K562 (cell line): ENCODE results near the gene BGLAP. TPM values are rescaled to one million over a fixed set of nuclear protein-coding genes. Genes with fewer than 3 reads are reported as not detected.

Experiments
- ADNP ChIP-seq: fragments of 200-800 bp; sonication (Bioruptor generic); IDR thresholded peaks from 2 replicates; pipeline ENCODE4 v1.6.1; 2016; ENCODE audit warnings: missing genetic modification characterization, missing compliant biosample characterization
- ATF1 ChIP-seq, 2 experiments: fragments of 450-650 bp in 1 of 2; IDR thresholded peaks; 2 replicates each; pipeline ENCODE4 v1.6.1; 2016; ENCODE audit warnings: missing compliant biosample characterization in 1 of 2, missing genetic modification characterization in 1 of 2
- ATF7 ChIP-seq: fragments of 450-650 bp; IDR thresholded peaks from 2 replicates; pipeline ENCODE4 v1.7.1; 2014; ENCODE audit warnings: mild to moderate bottlenecking, moderate library complexity
- BACH1 ChIP-seq: fragments of 200-800 bp; sonication (Bioruptor generic); IDR thresholded peaks from 2 replicates; pipeline ENCODE4 v1.6.1; 2016; ENCODE audit warnings: missing genetic modification characterization, missing compliant biosample characterization
- ETV5 ChIP-seq: sonication (generic); formaldehyde crosslinking; IDR thresholded peaks from 2 replicates; pipeline ENCODE4 v1.4.0; 2020; ENCODE audit warnings: low read depth, mild to moderate bottlenecking, missing genetic modification reagents
- FOXK1 ChIP-seq: sonication (generic); formaldehyde crosslinking; IDR thresholded peaks from 2 replicates; pipeline ENCODE4 v1.8.0; 2022; ENCODE audit warnings: missing genetic modification reagents, mild to moderate bottlenecking, borderline replicate concordance
- FOXK2 ChIP-seq, 2 experiments: fragments of 450-650 bp; IDR thresholded peaks in 1 of 2; conservative IDR thresholded peaks in 1 of 2; 2 replicates each; pipeline ENCODE4 v1.6.1; 2016; ENCODE audit warnings: low read depth in 2 of 2, mild to moderate bottlenecking in 1 of 2
- FOXO4 ChIP-seq: fragments of 450-650 bp; formaldehyde crosslinking; IDR thresholded peaks from 2 replicates; pipeline ENCODE4 v1.4.0; 2020; ENCODE audit warnings: mild to moderate bottlenecking, moderate library complexity
- MCM3 ChIP-seq: fragments of 450-650 bp; IDR thresholded peaks from 2 replicates; pipeline ENCODE4 v1.6.1; 2016
- MTF1 ChIP-seq: fragments of 250-450 bp; sonication (Bioruptor Pico); IDR thresholded peaks from 2 replicates; pipeline ENCODE4 v1.9.0; 2021; ENCODE audit warnings: moderate library complexity, mild to moderate bottlenecking, inconsistent platforms, borderline replicate concordance
- NCOA4 ChIP-seq: fragments of 450-650 bp; IDR thresholded peaks from 2 replicates; pipeline ENCODE4 v1.6.1; 2018; ENCODE audit warnings: mild to moderate bottlenecking; ENCODE audit not compliant: partially characterized antibody
- NEUROD1 ChIP-seq: fragments of 150-350 bp; IDR thresholded peaks from 2 replicates; pipeline ENCODE4 v1.6.1; 2014; ENCODE audit warnings: borderline replicate concordance, low read length, low read depth; ENCODE audit not compliant: partially characterized antibody
- RNF2 ChIP-seq: sonication (generic); IDR thresholded peaks from 2 replicates; pipeline ENCODE4 v1.6.1; 2016
- SOX6 ChIP-seq: fragments of 450-650 bp; IDR thresholded peaks from 2 replicates; pipeline ENCODE4 v1.6.1; 2014; ENCODE audit warnings: mild to moderate bottlenecking
- TCFL5 ChIP-seq: fragments of 250-450 bp; sonication (Bioruptor Pico); conservative IDR thresholded peaks from 2 replicates; pipeline ENCODE4 v1.6.1; 2021; ENCODE audit warnings: mild to moderate bottlenecking, moderate library complexity, matching md5 sums
- ZKSCAN8 ChIP-seq: fragments of 200-800 bp; sonication (Bioruptor generic); IDR thresholded peaks from 2 replicates; pipeline ENCODE4 v1.6.1; 2016; ENCODE audit warnings: missing genetic modification characterization, missing compliant biosample characterization
- ZNF217 ChIP-seq: sonication (generic); formaldehyde crosslinking; IDR thresholded peaks from 2 replicates; pipeline ENCODE4 v1.8.0; 2022; ENCODE audit warnings: mild to moderate bottlenecking, missing genetic modification reagents
- ZNF57 ChIP-seq: fragments of 450-650 bp; formaldehyde crosslinking; IDR thresholded peaks from 2 replicates; pipeline ENCODE4 v1.4.0; 2020; ENCODE audit warnings: mild to moderate bottlenecking, moderate library complexity
- polyA plus RNA-seq, 8 experiments: library from polyadenylated mRNA; depleted of rRNA in 4 of 8; stranded (reverse) in 5 of 8; unstranded in 3 of 8; fragments of >200 nt; fragmentation: Nextera tagmentation in 2 of 8; fragmentation: Illumina TruSeq in 1 of 8; extraction: Ambion mirVana in 2 of 8; extraction: Trizol in 1 of 8; gene quantifications; 2 replicates each; pipeline versions ENCODE4 v1.2.1 to v1.2.3, GENCODE V29; 2011 to 2014; ENCODE audit warnings: inconsistent platforms in 1 of 8, missing spikeins in 1 of 8
- total RNA-seq, 7 experiments: library from RNA; depleted of rRNA in 6 of 7; stranded (reverse); fragments of >200 nt in 6 of 7; fragmentation: Illumina TruSeq in 2 of 7; extraction: Trizol in 2 of 7; gene quantifications; 2 replicates each; pipeline versions ENCODE4 v1.2.1 to v1.2.3, GENCODE V29; 2011 to 2021; ENCODE audit warnings: low replicate concordance in 1 of 7
- TF ChIP-seq, protein P1 (sequence below), 2 experiments: fragments of 450-650 bp; conservative IDR thresholded peaks; 2 replicates each; pipeline ENCODE4 v1.6.1; 2017; ENCODE audit warnings: mild to moderate bottlenecking in 2 of 2, moderate library complexity in 2 of 2
- TF ChIP-seq, protein P2 (sequence below): fragments of 200-800 bp; sonication (Bioruptor generic); IDR thresholded peaks from 2 replicates; pipeline ENCODE4 v1.6.1; 2016; ENCODE audit warnings: missing genetic modification characterization, missing compliant biosample characterization

Gene BGLAP
- total and polyA plus RNA-seq, 9 of the 15 experiments (the other 6 are each of a cell fraction or from before 2014, with no cell fraction given), result 0.15 to 1.4 (median 0.28) TPM; not detected in 3

DNA sequence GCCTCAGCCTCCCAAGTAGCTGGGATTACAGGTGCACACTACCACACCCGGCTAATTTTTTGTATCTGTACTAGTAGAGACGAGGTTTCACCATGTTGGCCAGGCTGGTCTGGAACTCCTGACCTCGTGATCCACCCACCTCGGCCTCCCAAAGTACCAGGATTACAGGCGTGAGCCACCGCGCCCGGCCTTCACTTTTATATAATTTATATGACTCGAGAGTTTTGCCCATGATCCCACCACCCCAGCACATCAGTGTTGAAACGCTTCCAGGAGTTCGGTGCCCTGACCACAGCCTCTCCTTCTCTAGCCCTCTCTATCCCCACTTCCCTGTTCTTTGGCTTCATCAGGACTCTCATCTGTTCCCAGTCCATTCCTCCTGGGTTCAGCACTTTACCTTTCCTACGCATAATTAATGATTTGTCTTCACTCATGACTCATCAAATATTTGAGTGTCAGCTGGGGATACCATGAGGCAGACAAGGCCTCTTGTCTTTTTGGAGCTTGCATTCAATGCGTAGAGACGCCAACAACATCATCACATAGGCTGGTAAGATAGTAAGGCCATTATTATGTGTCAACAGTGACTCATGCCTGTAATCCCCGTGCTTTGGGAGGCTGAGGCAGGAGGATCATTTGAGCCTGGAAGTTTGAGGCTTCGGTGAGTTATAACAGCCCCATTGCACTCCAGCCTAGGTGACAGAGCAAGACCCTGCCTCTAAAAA, 27.8 kb upstream of the BGLAP start (continued):
- TF ChIP-seq, protein P1, sequence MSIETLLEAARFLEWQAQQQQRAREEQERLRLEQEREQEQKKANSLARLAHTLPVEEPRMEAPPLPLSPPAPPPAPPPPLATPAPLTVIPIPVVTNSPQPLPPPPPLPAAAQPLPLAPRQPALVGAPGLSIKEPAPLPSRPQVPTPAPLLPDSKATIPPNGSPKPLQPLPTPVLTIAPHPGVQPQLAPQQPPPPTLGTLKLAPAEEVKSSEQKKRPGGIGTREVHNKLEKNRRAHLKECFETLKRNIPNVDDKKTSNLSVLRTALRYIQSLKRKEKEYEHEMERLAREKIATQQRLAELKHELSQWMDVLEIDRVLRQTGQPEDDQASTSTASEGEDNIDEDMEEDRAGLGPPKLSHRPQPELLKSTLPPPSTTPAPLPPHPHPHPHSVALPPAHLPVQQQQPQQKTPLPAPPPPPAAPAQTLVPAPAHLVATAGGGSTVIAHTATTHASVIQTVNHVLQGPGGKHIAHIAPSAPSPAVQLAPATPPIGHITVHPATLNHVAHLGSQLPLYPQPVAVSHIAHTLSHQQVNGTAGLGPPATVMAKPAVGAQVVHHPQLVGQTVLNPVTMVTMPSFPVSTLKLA (conservative IDR thresholded peaks at IDR 0.05), result peak; percentile 51 to 55; a peak in 3 of 4 replicates
- TF ChIP-seq TCFL5 (CRISPR knock-in tag) (no peak), MCM3 (no peak), ADNP (tag) (no peak), FOXK1 (CRISPR knock-in tag) (no peak), FOXO4 (CRISPR knock-in tag) (no peak), ZKSCAN8 (CRISPR knock-in tag) (0 out of 2 replicates have a peak, but pooled peaks have one; percentile 26), RNF2 (no peak), ATF1 (CRISPR knock-in tag; IDR thresholded peaks at IDR 0.05) (no peak), ATF1 (tag; IDR thresholded peaks at IDR 0.05) (0 out of 2 replicates have a peak, but pooled peaks have one; percentile 11), NEUROD1 (no peak), ZNF217 (CRISPR knock-in tag) (no peak), ZNF57 (CRISPR knock-in tag) (no peak), ETV5 (CRISPR knock-in tag) (no peak), FOXK2 (conservative IDR thresholded peaks at IDR 0.05 in 1 of 2, IDR thresholded peaks at IDR 0.05 in 1 of 2; ENCODE audit: low read depth in 2 of 2) (peak; percentile 36 to 58; a peak in 1 of 4 replicates), BACH1 (tag) (peak; percentile 85; the same call in 1 of the 2 replicates), ATF7 (no peak), SOX6 (0 out of 2 replicates have a peak, but pooled peaks have one; percentile 36), NCOA4 (no peak), MTF1 (CRISPR knock-in tag) (no peak)
- TF ChIP-seq, protein P2, sequence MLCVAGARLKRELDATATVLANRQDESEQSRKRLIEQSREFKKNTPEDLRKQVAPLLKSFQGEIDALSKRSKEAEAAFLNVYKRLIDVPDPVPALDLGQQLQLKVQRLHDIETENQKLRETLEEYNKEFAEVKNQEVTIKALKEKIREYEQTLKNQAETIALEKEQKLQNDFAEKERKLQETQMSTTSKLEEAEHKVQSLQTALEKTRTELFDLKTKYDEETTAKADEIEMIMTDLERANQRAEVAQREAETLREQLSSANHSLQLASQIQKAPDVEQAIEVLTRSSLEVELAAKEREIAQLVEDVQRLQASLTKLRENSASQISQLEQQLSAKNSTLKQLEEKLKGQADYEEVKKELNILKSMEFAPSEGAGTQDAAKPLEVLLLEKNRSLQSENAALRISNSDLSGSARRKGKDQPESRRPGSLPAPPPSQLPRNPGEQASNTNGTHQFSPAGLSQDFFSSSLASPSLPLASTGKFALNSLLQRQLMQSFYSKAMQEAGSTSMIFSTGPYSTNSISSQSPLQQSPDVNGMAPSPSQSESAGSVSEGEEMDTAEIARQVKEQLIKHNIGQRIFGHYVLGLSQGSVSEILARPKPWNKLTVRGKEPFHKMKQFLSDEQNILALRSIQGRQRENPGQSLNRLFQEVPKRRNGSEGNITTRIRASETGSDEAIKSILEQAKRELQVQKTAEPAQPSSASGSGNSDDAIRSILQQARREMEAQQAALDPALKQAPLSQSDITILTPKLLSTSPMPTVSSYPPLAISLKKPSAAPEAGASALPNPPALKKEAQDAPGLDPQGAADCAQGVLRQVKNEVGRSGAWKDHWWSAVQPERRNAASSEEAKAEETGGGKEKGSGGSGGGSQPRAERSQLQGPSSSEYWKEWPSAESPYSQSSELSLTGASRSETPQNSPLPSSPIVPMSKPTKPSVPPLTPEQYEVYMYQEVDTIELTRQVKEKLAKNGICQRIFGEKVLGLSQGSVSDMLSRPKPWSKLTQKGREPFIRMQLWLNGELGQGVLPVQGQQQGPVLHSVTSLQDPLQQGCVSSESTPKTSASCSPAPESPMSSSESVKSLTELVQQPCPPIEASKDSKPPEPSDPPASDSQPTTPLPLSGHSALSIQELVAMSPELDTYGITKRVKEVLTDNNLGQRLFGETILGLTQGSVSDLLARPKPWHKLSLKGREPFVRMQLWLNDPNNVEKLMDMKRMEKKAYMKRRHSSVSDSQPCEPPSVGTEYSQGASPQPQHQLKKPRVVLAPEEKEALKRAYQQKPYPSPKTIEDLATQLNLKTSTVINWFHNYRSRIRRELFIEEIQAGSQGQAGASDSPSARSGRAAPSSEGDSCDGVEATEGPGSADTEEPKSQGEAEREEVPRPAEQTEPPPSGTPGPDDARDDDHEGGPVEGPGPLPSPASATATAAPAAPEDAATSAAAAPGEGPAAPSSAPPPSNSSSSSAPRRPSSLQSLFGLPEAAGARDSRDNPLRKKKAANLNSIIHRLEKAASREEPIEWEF, result no peak
